Stimulated activated CD4-positive, alpha-beta T cell treated with anti-CD3 and anti-CD28 coated beads, Interleukin-1b, Interleukin-23, amount 100 ng/mL, for 24 hours (primary cell): ENCODE data around the gene NOB1.
"Not testable (repeated sequence)": the region's sequence is repeated elsewhere in the genome, so short reads cannot be mapped to it uniquely, and the experiment has no call there.

Source experiments
- DNase-seq, 4 experiments: peaks; one replicate each; pipeline ENCODE4 v3.0.0-alpha.2; 2020; ENCODE audit warnings: low read depth in 4 of 4, low spot score in 1 of 4

The NOB1 gene

DNA sequence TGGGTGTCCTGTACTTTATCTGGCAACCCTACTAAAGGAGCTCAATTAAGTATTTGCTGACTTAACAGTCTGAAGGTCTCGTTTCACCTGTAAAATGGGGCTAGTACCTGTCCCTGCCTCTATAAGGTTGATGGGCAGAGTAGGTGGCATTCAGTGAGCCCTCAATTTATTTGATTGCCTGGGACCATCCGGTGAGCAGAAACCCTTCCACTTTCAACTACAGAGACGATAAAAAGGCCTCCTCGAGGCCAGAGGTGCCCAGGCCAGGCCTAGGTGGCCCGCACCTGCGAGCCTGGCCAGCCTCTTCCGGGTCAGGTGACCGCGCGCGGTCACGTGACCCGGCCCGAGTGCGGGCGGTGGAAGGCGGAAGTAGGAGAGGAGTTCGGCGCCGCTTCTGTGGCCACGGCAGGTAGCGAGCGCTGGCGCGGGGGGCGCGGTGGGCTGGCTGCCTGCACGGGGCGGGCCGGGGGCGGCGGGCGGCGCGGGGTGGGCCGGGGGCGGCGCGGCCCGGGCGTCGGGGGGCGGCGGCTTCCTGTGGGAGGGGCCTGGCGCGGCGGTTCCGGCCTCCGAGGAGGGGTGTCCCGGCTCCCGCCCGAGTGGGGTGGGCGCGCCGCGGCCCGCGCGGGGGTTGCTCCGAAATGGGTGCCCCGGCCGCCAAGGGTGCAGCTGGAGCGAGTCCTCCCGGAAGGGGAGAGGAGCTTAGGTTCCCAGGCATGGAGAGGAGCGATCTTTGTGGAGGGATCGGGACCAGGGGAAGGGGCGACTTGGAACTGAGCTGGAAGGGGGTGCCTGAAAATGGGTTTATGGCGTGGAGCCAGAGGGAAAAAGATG lies 7.5 kb upstream of the NOB1 start, which contains the start of gene WWP2:
TSS of gene WWP2 (plus strand) at position 350 of the 831 bp plus-strand sequence. CDS start 24,679 bp downstream, outside the sequence.
- peak; percentile 51 to 69 (median 58) for DNase-seq

DNA sequence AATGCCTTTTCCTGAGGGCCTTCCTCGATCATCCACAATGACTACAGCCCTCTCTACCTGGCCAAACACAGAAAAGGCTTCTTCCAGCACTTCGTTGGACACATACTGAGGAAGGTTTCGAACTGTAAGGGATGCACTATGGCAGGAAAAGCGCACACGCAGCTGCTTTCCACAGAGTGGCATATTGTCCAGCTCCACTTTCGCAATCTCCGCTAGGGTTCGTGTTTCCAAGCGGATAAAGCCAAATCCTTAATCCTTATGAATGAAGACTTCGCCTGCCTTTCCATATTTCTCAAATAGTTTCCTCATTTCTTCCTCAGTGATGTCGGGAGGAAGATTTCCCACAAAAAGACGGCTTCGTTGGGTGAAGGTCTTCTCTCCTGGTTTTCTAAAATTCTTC lies 2.6 kb upstream of the NOB1 start:
- DNase-seq = not testable (repeated sequence)

- DNase-seq = no peak
Observed at GRCh38 chr16:69756705-69757104, 2.0 kb upstream of the NOB1 start.

- DNase-seq = no peak
Observed at GRCh38 chr16:69754143-69754468, 620 bp downstream of the NOB1 start.

GRCh38 chr16:69748694-69749345 lies 5.9 kb downstream of the NOB1 start:
- no peak for DNase-seq

DNA sequence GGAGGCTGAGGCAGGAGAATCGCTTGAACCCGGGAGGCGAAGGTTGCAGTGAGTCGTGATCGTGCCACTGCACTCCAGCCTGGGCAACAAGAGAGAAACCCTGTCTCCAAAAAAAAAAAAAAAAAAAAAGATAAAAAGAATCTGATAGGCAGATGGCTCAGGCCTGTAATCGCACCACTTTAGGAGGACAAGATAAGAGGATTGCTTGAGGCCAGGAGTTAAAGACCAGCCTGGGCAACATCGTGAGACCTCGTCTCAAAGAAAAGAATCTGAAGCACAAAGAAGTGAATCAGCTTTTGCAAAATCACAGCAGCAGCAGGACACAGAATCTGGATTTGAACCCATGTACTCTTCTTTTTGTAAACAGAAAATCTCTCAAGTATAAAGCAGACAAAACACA lies 7.6 kb downstream of the NOB1 start:
- no peak for DNase-seq

DNA sequence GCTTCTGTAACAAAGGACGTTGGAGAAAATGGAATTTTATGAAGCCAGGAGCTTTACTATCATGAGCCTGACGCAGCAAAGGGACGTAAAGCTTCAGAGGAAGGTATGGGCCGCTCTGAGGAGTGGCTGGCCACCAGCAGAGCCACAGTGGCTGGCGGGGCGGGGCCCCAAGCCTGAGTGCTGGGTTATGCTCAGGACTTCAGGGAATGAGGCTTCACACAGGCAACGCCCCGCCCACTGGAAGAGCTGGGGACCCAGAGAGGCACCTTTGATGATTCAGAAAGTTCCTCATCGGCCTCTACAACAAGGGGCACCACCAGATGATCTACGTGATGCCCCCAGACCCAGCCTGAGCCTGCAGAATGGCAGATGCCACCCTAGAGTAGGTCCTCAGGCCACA lies 8.8 kb downstream of the NOB1 start:
- DNase-seq = no peak

DNA sequence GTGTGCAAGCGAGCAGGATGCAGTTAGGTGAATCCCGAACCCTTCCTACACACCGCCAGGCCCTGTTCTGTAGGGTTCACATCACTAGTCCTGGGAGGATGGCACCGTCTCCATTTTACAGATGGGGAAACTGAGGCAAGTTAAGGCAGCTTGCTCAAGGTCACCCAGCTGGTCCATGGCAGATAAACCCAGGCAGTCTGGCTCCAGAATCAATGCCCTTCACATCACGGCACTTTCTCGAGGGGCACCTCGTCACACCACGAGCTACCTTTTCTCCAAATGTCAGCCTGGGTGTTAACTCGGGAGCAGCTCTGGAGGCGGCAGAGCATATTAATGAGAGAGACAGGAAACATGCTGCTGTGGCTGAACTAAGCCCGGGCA lies 9.5 kb downstream of the NOB1 start:
- no peak for DNase-seq

- no peak for DNase-seq
Observed at GRCh38 chr16:69744363-69745231, 10.1 kb downstream of the NOB1 start.

DNA sequence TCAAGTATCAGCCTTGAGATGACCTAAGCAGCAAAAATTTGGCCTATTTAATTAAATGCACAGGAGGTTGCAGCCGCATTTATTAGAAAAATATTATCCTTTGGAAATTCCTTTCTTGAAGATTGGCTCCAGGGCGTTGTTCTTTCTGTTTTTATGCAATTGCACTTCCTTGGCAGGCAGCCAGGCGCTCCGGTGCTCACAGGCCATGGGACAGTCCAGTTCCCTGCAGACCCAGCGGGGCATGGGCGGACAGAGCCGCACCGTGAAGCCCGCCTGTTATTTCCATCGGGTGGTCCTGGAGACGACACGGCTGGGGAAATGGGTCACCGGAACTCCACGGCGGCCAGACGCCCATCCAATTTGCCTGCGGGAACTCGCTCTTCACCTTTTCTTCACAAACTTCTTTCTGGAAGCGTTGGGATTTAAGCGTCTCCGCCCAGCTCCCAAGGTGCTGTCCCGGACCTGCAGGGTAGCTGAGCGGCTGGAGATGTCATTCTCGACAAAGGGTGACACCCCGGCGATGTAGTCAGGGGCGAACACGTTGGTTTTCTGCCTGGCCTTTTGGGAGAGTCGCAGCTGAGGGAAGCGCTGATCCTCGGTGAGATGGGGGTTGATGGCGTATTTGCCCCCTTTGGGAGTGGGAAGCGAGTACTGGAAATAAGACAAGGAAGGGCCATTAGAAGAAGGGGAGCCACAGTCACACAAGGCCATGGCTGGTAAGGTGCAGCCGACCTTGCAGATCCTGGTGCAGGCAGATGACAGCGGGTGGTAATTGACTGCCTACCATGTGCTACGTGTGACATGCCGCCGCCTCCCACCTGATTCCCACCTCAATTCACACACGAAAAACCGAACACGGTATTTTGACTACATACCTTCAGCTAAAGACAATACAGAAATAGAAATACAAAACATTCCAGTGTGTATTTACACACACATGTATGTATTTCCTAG lies 12.5 kb downstream of the NOB1 start:
- DNase-seq = no peak

GRCh38 chr16:69741519-69741918 lies 13.2 kb downstream of the NOB1 start:
- DNase-seq = no peak

DNA sequence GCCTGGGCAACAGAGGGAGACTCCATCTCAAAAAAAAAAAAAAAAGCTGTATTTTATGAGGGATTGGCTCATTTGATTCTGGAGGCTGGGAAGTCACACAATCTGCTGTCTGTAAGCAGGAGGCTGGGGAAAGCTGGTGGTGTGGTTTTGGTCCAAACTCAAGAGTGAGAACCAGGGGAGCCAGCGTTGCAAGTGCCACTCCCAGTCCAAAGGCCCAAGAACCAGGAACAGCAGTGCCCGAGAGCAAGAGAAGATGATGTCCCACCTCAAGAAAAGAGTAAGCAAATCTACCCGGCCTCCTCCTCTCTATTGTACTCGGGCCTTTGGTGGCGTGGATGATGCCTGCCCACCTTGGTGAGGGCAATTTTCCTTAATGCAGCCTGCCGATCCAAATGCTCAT lies 22.6 kb downstream of the NOB1 start:
- DNase-seq = no peak

- DNase-seq = not testable (repeated sequence)
Observed at GRCh38 chr16:69731280-69731679, 23.4 kb downstream of the NOB1 start.

- DNase-seq = not testable (repeated sequence)
Observed at GRCh38 chr16:69729030-69729429, 25.7 kb downstream of the NOB1 start.

DNA sequence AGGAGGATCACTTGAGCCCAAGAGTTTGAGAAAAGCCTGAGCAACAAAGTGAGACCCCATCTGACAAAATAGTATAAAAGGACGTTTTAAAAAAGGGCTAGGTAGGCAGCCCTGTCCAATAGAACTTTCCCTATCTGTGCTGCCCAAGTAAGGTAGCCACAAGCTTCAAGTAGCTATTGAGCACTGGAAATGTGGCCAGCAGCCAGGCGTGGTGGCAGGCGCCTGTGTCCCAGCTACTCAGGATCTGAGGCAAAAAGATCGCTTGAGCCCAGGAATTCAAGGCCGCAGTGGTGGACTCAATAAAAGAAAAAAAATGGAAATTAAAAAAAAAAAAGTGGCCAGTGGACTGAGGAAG lies 26.8 kb downstream of the NOB1 start:
- DNase-seq = no peak

GRCh38 chr16:69726313-69727060 lies 28.2 kb downstream of the NOB1 start, which contains the start of gene NQO1:
Gene NQO1, minus strand, starts transcription at chr16:69726560. Its CDS starts 121 bp downstream, at chr16:69726439.
- peak; percentile 73 to 88 (median 78) for DNase-seq

GRCh38 chr16:69725480-69726312 lies 29.0 kb downstream of the NOB1 start:
- no peak for DNase-seq

GRCh38 chr16:69724981-69725479 lies 29.7 kb downstream of the NOB1 start:
- no peak for DNase-seq

DNA sequence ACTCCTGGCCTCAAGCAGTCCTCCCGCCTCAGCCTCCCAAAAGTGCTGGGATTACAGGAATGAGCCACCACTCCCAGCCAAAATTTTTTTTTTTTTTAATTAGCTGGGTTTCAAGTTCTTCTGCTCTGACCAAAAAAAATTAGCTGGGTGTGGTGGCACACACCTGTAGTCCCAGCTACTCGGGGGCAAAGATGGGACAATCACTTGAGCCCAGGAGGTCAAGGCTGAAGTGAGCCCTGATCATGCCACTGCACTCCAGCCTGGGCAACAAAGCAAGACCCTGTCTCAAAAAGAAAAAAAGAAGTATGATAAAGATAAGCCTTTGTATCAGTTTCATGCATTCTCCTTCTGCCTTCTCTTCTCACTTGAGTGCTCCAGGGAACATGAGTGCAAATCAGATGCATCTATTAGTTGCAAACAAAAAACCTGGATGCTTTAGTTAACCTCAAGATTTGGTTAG lies 30.3 kb downstream of the NOB1 start:
- no peak for DNase-seq
